A549 (cell line): ENCODE measurements around the gene ARHGAP22.

Source experiments
- BCL3 ChIP-seq: fragments of >200 bp; sonication (Bioruptor Twin); formaldehyde crosslinking; IDR thresholded peaks from 3 replicates; pipeline ENCODE4 v1.6.1; 2016
- CEBPB ChIP-seq, 2 experiments: fragments of >200 bp in 1 of 2; sonication (Bioruptor Twin) in 1 of 2; formaldehyde crosslinking in 1 of 2; IDR thresholded peaks; 2 replicates each; pipeline ENCODE4 v1.6.1; 2012 to 2016
- CTCF ChIP-seq: fragments of >200 bp; sonication (Bioruptor Twin); formaldehyde crosslinking; IDR thresholded peaks from 3 replicates; pipeline ENCODE4 v1.5.1; 2016
- FOSL2 ChIP-seq, 2 experiments: fragments of 450-650 bp in 1 of 2; fragments of >200 bp in 1 of 2; sonication (Bioruptor Twin) in 1 of 2; formaldehyde crosslinking; IDR thresholded peaks; 2 replicates each; pipeline versions ENCODE4 v1.5.0 to v1.6.1; 2016 to 2020; ENCODE audit warnings: mild to moderate bottlenecking in 1 of 2, moderate library complexity in 1 of 2
- HOXA7 ChIP-seq: fragments of 250-450 bp; sonication (Bioruptor Pico); IDR thresholded peaks from 2 replicates; pipeline ENCODE4 v1.5.0; 2020; ENCODE audit warnings: mild to moderate bottlenecking, moderate library complexity
- POLR2A ChIP-seq: IDR thresholded peaks from 2 replicates; pipeline ENCODE4 v1.6.1; 2012; ENCODE audit warnings: mild to moderate bottlenecking, low read length
- RARB ChIP-seq: fragments of 250-450 bp; sonication (Bioruptor Pico); IDR thresholded peaks from 2 replicates; pipeline ENCODE4 v1.8.0; 2021; ENCODE audit warnings: mild to moderate bottlenecking, moderate library complexity
- SMC3 ChIP-seq: fragments of >200 bp; sonication (Bioruptor Twin); formaldehyde crosslinking; IDR thresholded peaks from 3 replicates; pipeline ENCODE4 v1.6.1; 2018; ENCODE audit warnings: inconsistent platforms
- TF ChIP-seq, protein P1 (sequence below): fragments of 150-350 bp; IDR thresholded peaks from 2 replicates; pipeline ENCODE4 v1.6.1; 2014; ENCODE audit warnings: low read depth, mild to moderate bottlenecking, low read length
- TF ChIP-seq, protein P2 (sequence below): IDR thresholded peaks from 2 replicates; pipeline ENCODE4 v1.6.1; 2012

DNA sequence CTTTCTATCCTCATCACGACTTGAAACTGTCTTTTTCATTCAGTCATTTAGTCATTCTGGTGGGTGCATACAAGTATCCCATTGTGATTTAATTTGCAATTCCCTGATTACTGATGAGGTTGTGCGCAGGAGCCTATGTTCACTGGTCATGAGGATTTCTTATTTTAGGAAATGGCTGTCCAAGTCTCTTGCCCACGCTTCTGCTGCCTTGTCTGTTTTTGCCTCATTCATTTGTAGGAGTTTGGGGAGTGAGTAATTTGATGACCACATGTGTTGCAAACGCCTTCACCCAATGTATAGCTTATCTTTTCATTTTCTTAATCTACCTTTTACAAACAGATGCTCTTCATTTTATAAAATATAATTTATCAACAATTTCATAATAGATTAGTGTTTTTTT, 127.3 kb downstream of the ARHGAP22 start:
- TF ChIP-seq BCL3, result no peak
- no peak for TF ChIP-seq HOXA7
- no peak for TF ChIP-seq CTCF
- TF ChIP-seq RARB, result no peak
- TF ChIP-seq, protein P1, sequence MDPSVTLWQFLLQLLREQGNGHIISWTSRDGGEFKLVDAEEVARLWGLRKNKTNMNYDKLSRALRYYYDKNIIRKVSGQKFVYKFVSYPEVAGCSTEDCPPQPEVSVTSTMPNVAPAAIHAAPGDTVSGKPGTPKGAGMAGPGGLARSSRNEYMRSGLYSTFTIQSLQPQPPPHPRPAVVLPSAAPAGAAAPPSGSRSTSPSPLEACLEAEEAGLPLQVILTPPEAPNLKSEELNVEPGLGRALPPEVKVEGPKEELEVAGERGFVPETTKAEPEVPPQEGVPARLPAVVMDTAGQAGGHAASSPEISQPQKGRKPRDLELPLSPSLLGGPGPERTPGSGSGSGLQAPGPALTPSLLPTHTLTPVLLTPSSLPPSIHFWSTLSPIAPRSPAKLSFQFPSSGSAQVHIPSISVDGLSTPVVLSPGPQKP, result no peak
- no peak for TF ChIP-seq FOSL2 (IDR thresholded peaks at IDR 0.05)
- TF ChIP-seq FOSL2 (CRISPR knock-in tag; IDR thresholded peaks at IDR 0.05), result no peak
- no peak for TF ChIP-seq CEBPB (IDR thresholded peaks at IDR 0.05)
- no peak for TF ChIP-seq SMC3
- TF ChIP-seq POLR2A, result no peak
- TF ChIP-seq, protein P2, sequence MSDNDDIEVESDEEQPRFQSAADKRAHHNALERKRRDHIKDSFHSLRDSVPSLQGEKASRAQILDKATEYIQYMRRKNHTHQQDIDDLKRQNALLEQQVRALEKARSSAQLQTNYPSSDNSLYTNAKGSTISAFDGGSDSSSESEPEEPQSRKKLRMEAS, result no peak
